OCI-M1 (cell line): ENCODE data around the gene NKAIN2.

Experiments
- DNase-seq: peaks from one replicate; lab custom pipeline; 2025; lab: John Stamatoyannopoulos, UW

The NKAIN2 gene

DNA sequence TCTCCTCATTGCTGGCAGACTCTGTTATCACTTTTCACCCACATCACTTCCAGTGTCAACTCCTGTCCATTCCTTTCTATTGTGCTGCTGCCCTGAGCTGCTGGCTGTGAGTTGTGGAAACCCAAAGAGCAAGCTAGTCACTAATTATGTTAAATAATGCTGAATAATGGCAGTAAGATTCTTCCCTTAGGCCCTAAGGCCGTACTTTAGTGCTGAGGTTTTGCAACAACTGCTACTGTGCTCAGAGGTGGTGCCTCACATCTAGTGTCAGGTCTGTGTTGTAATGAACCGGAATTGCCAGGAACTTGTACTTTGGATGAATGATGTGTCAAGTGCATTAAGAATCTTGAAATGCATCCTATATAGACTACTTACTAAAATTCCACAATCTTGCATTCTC lies 786.3 kb downstream of the NKAIN2 start:
- no peak for DNase-seq

DNA sequence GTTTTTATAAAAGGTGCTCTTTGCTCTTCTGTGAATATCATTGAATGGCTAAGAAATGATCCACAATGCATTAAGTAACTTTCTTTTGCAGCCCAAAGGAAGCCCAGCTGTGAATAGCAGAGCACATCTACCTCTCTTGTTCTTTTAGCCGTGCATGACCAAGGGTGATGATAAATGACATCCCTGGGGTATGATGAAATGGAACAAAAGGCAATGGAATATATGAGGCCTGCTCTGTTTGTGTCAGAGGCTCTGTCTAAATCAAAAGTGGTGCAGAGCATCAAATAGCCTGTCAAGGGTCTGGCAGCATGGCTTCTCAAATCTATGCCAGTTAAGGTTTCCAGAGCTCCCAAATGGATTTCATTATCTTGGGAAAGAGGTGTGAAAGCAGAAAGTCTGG lies 796.0 kb downstream of the NKAIN2 start:
- no peak for DNase-seq

DNA sequence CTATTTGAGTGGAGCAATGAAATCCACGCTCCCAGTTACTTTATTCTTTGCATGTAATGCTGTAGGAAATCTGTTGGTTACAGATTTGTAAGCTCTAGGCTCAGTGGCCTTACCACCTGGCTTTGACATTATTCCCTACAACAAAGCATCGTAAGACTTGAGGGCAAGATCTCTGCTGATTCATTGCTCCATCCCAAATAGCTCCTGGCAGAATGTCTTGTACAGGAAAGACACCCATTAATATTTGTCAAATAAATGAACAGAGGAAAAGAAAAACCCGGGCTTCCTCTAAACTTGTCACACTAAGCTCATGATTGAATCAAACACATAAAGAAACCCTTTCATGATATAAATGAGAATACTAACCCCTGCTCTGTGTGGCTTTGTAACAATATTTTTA lies 801.1 kb downstream of the NKAIN2 start:
- DNase-seq = no peak

DNA sequence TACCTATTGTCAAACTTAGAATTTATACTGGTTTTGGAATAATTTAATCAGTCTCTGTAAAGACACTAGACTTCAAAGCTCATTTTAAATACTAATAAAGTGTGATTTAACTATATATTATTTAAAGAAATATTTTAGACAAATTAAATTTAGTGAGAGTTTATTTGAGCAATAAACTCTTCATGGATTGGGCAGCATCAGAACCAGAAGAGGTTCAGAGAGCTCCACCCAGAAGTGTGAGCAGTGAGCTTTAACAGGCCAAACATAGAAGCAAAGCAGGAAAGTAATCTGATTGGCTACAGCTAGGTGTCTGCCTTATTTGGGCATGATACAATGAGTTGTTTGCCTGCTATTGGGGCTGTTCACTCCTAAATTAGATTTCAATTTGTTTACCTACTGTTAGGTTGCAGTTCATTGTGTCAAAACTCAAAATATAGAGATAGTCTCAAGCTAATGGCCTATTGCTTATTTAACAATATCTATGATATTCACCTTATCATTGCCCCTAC lies 803.5 kb downstream of the NKAIN2 start:
- no peak for DNase-seq

GRCh38 chr6:124613031-124613430 lies 809.4 kb downstream of the NKAIN2 start:
- DNase-seq = no peak

DNA sequence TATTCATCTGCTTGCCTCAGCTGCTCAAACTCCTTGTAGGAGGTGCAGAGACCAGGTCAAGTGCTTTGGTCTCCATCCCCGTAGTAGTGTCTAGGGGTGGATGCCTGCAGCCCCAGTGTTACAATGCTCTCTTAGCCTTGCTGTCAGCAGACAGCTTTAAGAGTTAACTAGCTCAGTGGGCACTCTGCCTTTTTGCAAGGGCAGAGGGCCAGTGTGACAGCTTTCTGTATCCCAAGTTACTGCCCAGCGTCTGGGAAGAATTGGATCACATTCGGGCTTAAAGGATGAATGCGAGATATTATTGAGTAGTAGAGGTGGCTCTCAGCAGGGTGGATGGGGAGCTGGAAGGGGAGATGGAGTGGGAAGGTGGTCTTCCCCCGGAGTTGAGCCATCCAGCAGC lies 818.7 kb downstream of the NKAIN2 start:
- no peak for DNase-seq

- no peak for DNase-seq
Measured at GRCh38 chr6:124633655-124634054, 830.0 kb downstream of the NKAIN2 start.

GRCh38 chr6:124640432-124640831 lies 836.8 kb downstream of the NKAIN2 start:
- DNase-seq = no peak

GRCh38 chr6:124655866-124656265 lies 852.2 kb downstream of the NKAIN2 start:
- peak; percentile 37 for DNase-seq

DNA sequence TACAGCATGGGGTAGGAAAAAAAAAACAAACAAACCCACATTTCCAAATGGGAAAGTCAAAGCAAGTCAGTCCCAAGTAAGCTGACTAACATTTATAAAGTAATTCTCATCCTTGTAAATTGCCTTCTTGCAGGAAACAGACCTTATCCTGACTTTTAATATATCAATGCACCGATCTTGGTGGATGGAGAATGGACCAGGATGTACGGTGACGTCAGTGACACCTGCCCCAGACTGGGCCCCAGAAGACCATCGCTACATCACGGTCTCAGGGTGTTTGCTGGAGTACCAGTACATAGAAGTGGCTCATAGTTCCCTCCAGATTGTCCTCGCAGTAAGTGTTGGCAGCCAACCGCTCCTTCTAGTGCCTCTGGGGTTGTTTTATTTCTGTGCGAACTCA lies 854.4 kb downstream of the NKAIN2 start:
- no peak for DNase-seq

DNA sequence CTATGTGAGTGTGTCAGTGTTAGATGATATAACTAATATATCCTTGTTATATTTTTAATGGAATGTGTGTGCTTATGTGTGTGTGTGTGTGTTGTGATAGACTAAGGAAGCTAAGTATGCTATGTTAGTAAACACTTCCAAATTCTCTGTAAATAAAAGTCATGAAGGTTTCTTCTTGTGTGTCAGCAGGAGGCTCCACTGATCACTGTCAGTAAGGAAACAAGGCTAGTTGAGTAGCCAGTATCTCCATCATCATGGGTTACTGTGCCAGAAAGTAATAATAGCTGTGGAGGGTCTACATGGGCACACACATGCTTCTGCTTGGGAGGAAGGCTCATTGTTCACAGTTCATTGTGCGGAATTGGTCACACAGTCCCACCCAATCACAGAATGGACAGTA lies 855.8 kb downstream of the NKAIN2 start:
- DNase-seq = no peak

GRCh38 chr6:124660185-124660584 lies 856.5 kb downstream of the NKAIN2 start:
- DNase-seq = no peak

DNA sequence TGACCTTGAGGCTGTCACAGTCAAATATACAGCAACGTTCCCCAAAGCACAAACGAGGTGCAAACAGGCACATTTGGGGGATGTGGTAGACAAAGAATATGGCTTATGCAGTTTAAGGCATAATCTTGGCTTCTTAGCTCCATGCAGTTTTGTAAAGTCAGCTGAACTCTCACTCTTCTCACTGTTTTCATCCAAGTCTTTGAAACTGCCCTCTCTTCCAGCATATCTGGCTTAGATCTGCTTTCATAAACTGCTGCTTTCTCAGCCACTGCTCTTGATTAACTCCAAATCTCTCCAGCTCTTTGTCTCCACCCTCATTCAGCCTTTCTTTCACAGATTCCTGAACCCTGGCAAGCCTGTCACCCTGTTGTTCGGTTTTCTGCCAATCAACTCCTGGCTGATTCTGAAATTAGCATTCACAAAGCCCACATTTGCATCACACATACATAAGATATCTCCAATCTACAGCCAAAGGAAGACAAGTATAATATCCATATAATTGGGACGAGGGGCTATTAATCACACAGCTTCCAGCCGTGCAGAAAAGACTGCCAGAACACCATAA lies 857.5 kb downstream of the NKAIN2 start:
- no peak for DNase-seq

DNA sequence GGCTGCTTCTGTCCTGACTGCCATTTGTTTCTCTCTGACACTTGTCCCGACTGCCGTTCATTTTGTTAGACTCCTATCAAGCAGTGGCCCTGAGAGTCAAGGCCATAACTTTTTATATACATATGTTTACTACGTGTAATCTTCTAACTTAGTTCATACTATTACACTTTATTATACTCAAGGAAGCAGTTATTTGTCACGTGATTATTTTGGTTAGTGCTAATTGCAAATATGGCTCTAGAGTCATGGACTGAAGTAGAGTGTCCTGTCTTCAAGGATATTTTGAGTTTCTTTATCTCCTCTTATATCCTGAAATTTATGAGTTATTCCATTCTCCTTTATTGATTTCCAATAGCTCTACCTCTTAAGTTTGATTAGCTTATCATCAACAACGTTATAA lies 864.4 kb downstream of the NKAIN2 start:
- no peak for DNase-seq

DNA sequence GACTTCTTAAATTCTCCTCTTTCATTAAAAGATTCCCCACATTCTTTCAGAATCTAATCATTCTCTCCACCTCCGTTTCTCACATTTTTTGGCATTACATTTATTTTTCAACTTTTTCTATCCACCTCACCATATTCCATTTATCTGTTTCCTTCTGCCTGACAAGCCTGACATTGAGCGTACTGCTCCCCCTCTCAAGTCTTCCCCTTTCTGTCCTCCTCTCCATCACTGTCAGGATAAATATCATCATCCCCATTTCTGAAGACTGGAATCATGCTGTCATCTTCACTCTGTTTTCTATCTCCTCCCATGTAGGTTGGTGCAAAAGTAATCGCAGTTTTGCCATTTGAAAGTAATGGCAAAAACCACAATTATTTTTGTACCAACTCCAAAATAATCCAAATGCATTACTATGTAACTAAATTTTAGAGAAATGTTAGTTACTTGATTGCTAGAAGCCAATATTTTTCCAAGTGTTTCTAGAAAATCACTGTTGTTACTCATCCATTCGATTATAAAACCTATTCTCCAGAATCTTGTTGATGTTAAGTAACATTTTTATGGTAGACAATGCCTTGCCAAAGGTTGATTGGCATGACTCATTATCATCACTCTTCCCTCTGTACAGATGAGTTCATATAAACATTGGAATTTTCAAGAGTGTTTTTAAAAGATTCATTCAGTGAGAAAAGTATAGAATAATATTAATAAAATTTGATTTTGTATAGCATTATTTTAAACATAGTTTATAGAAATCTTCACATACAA lies 866.2 kb downstream of the NKAIN2 start:
- DNase-seq = no peak

- no peak for DNase-seq
Measured at GRCh38 chr6:124670801-124671200, 867.1 kb downstream of the NKAIN2 start.

- DNase-seq = no peak
Measured at GRCh38 chr6:124671324-124671723, 867.7 kb downstream of the NKAIN2 start.

DNA sequence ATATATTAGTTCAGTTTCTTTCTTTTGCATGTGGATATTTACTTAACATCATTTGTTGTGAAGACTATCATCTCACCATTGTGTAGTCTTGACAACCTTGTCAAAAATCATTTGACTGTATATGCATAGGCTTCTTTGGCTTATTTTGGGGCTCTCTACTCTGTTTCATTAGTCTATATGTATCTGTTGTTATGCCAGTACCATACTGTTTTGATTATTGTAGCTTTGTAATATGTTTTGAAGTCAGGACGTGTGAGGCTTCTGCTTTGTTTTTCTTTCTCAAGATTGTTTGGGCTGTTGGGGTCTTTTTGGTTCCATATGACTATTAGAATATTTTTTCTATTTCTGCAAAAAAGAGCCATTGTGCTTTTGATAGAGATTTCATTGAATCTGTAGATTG lies 870.4 kb downstream of the NKAIN2 start:
- DNase-seq = no peak

DNA sequence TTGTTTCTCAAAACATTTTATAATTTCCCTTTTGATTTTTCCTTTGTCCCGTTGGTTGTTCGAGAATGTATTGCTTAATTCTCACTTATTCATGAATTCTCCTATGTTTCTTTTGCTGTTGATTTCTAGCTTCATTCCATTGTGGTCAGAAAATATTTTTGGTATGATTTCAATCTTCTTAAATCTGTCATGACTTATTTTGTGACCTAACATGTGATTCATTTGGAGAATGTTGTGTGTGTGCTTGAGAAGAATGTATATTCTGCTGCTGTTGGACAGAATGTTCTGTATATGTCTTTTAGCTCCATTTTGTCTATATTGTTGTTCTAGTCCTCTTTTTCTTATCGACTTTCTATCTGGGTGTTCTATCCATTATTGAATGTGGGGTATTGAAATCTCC lies 872.4 kb downstream of the NKAIN2 start:
- DNase-seq = no peak

DNA sequence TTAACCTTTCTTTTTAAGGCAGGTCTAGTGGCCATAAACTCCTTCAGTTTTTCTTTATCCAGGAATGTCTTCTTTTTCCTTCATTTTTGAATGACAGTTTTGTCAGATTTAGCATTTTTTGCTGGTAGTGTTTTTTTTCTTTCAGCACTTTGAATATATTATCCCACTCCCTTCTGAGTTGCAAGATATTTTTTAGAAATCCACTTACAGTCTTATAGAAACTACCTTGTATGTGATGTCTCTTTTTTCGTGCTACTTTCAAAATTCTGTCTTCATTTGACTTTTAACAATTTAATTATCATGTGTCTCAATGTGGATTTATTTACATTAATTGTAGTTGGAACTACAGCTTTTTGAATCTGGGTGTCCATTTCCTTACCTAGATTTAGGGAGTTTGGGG lies 874.2 kb downstream of the NKAIN2 start:
- no peak for DNase-seq

DNA sequence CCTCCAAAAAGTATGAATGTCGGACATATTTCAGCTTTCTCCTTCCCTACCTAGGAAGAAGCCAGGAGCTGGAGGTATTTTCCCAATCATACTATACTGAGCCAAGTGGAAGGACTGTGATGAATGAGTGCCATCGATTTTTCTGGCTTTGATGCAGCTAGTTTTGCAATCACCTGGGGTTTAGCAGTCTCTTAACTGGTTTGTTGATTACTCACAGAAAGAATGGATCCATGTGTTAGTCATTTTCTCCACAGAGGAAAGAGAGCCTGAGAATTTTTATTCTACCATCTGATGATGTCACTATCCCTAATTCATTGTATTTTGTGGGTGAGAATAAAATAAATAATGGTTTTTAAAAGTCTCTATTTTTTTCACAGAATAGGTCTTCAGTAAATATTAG lies 875.7 kb downstream of the NKAIN2 start:
- no peak for DNase-seq

DNA sequence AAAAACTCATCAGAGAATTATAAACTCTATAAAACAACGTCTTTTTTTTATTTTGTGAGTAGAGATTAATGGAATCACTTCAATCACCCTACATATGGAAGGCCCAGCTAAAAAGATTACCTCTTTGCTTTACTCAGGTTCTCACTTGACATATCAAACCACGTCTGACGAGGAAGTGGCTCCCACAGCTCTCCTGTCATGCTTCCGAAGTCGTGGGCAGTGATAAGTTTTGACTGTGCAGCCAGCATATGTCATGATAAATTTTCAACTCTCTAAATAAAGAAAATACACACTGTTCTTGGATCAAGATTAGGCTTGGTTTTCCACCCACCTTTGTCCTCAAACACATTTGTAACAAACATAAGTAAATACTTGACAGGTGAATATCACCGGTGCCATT lies 879.1 kb downstream of the NKAIN2 start:
- DNase-seq = peak; percentile 10

DNA sequence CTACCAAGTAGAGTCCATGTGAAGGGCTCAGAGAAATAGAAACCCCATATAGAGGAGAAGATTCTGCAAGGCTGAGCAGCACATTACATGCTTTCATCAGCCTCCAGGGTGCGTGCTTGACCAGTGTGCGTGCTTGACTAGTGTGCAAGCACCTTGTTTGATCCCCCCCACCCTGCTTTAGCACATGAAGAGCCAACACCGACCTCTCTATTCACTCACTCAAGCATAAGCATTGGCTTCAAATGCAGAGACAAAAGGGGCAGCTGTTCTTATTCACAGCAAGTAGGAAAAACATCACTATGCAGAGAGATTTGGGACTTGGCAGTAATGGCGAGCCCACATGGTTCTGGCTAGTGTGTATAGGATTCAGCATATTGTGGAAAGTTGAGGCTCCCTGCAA lies 879.8 kb downstream of the NKAIN2 start:
- peak; percentile 54 for DNase-seq

- no peak for DNase-seq
Measured at GRCh38 chr6:124684621-124685020, 881.0 kb downstream of the NKAIN2 start.
